ENCODE results near the gene FTO. TPM values are rescaled to one million over a fixed set of nuclear protein-coding genes. Genes with fewer than 3 reads are reported as not detected.
"Not testable (repeated sequence)": the region's sequence is repeated elsewhere in the genome, so short reads cannot be mapped to it uniquely, and the experiment has no call there.

The FTO gene
- total RNA-seq, 1 donor = 40.1 TPM

GRCh38 chr16:53849994-53850393, 146.0 kb downstream of the FTO start:
- DNase-seq (ENCODE audit: low read depth in 2 of 3, low spot score in 2 of 3) = no peak

DNA sequence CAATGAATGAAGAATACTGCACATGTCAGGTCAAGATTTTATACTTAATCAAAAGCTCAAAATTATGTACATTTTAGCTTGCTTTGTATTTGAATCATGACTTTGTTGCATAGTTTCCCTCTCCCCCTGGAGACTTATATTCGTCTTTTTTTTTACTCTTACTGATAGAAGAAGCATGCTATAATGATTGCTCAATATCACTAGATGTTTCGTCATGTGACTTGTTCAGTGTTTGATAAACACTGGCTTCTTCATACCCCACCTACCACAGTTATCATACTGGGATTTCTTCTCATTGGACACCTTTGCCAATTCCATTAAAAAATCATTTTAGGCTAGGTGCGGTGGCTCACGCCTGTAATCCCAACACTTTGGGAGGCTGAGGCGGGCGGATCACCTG, 148.7 kb downstream of the FTO start:
- DNase-seq (ENCODE audit: low read depth in 2 of 3, low spot score in 2 of 3) = no peak

- no peak for DNase-seq (ENCODE audit: low read depth in 2 of 3, low spot score in 2 of 3)
These were observed 151.1 kb downstream of the FTO start for GRCh38 chr16:53855056-53855455.

GRCh38 chr16:53855511-53855910, 151.6 kb downstream of the FTO start:
- DNase-seq (ENCODE audit: low read depth in 2 of 3, low spot score in 2 of 3) = no peak

- no peak for DNase-seq (ENCODE audit: low read depth in 2 of 3, low spot score in 2 of 3)
These were observed 156.1 kb downstream of the FTO start for GRCh38 chr16:53859995-53860540.

DNA sequence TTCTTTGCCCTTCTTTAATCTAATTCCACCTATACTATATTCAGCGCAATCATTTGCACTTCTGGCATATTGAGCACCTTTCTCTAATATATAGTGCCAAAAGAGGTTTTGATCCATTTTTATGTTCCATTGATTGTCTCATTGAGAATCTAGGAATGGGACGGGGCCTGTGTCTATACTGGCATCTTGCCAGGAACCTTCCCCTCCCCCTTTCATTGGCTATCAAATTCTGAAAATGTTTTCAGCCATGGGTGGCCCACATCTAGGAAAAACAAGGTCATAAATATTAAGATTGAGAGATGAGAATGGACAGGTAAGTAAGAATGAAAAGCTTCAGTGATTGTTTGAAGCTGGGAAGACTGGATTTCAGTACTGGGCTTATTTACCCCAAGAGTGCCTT, 159.9 kb downstream of the FTO start:
- DNase-seq (ENCODE audit: low read depth in 2 of 3, low spot score in 2 of 3) = no peak

DNA sequence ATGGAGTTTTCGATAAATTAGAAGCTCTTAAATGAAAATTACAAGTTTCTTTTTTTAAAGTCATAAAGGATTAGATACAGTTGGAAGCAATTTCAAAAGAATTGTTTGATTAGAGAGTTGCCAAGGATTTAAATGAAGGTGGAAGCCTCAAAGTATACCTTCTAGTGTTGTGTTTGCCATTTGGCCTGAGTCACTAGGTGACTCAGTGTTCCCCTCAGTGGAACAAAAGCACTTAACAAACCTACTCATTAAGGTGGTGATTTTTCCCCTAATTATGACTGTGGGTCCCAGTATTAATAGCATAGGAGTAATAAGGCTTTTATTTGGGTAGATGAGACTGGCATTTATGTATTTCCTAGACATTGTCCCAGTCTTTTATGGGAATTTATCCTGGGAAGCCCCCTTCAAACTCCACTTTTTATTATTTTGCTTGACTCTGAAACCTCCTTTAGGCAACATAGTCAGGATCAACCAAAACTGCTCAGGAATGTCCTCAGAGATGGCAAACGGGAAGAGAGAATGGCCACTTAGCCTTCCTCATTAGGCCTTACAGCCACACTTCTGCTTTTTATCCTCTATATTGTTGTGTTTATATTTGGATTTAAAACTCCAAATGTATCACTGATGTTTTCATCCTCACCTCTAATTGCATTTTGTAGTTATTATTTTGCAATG, 161.0 kb downstream of the FTO start:
- DNase-seq (ENCODE audit: low read depth in 2 of 3, low spot score in 2 of 3) = no peak

DNA sequence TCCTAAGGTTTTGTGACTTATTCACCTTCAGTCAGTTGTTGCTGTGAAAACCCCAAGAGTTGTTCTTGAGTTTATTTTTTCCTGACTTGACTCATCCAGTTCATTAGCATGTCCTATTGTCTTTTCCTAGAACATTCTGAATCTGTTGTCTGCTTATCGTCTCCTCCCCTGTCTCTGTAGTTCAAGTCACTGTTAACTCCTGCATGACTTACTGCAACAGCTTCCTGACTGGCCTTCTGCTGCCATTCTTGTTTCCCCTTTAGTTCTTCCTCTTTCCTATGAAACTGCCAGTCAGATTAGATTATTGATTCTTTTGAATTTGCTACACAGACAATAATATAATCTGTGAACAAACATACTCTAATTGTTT, 161.5 kb downstream of the FTO start:
- peak in 1 of 3 donors; percentile 3 for DNase-seq (ENCODE audit: low read depth in 2 of 3, low spot score in 2 of 3)

- DNase-seq (ENCODE audit: low read depth in 2 of 3, low spot score in 2 of 3) = no peak
These were observed 162.6 kb downstream of the FTO start for GRCh38 chr16:53866520-53866919.

- no peak for DNase-seq (ENCODE audit: low read depth in 2 of 3, low spot score in 2 of 3)
These were observed 166.9 kb downstream of the FTO start for GRCh38 chr16:53870831-53871230.

DNA sequence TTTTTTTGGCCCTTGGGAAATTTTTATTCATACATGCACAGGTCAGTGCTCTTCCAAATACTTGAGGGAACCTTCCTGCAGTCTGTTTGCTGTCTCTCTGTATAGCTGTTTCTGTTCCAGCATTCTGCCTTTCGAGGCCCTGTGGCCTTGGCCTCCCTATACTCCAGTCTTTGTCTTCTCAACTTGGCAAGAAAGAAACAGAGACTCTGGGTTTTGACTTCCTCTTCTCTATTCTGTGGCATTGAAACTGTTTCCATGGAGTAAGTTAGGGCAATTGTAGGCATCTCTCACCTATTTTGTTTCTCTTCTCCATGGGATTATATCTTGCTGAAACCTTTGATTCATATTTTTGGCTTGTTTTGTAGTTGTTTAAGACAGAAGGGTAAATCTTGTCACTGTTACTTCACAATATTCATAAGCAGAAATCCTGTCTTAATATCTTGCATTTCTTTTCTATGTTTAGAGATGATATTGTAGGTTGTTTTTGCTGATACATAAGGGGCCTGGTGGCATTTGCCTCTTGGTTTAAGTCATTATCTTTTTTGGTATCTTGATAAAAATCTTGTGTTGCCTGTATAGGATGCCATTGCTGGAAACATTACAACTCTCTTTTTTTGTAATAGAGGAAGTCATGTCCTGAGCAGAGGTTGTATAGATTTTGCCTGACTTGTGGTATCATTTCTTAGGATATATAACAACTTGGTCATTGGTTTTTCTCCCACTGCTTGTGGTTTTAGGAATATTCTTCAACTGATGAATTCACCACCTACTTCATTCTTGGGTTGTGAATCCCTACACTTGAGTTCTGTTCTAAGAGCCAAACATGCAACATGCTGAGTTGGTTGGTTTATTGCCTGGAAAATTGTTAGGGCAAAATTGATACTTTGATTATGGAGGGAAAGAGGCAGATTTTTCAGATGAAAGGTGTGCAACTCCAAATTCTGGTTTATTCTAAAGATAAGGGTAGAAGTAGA, 168.6 kb downstream of the FTO start:
- no peak for DNase-seq (ENCODE audit: low read depth in 2 of 3, low spot score in 2 of 3)

GRCh38 chr16:53876811-53877210, 172.9 kb downstream of the FTO start:
- DNase-seq (ENCODE audit: low read depth in 2 of 3, low spot score in 2 of 3) = no peak

- no peak for DNase-seq (ENCODE audit: low read depth in 2 of 3, low spot score in 2 of 3)
These were observed 174.3 kb downstream of the FTO start for GRCh38 chr16:53878216-53878615.

DNA sequence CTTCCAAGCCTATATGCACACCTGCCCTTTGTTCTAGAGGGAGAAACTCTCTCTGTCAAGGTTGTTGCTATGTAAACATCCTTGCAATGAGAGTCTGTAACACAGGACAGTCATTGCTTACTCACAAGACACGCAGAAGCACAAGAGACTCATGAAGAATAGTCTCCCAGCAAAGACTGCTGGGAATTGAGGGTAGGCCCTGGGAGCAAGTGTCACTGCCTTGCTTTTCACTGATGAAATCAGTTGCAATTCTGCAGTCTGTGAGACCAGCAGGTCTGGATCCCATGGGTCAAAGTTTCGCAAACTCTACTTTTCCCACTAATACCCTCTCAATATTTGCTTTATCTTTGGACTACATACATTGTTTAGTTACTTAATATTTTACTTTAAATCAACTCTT, 177.4 kb downstream of the FTO start:
- no peak for DNase-seq (ENCODE audit: low read depth in 2 of 3, low spot score in 2 of 3)

DNA sequence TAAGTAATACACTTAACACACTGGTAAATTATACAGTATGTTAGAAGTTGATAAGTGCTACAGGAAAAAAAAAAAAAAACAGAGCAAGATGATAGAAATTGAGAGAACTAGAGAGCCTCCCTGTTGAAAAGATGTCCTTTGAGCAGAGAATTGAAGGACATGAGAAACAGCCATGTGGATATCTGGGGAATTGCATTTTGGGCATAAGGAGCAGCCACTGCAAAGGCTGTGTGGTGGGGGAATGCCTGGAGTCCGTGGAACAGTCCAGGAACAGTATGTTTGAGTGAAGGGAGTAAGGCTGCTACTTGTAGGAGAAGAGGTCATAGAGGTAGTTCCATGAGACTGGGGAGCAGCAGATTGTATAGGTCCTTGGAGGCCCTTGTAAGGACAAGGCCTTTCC, 178.4 kb downstream of the FTO start:
- no peak for DNase-seq (ENCODE audit: low read depth in 2 of 3, low spot score in 2 of 3)

- no peak for DNase-seq (ENCODE audit: low read depth in 2 of 3, low spot score in 2 of 3)
These were observed 180.8 kb downstream of the FTO start for GRCh38 chr16:53884748-53885147.

DNA sequence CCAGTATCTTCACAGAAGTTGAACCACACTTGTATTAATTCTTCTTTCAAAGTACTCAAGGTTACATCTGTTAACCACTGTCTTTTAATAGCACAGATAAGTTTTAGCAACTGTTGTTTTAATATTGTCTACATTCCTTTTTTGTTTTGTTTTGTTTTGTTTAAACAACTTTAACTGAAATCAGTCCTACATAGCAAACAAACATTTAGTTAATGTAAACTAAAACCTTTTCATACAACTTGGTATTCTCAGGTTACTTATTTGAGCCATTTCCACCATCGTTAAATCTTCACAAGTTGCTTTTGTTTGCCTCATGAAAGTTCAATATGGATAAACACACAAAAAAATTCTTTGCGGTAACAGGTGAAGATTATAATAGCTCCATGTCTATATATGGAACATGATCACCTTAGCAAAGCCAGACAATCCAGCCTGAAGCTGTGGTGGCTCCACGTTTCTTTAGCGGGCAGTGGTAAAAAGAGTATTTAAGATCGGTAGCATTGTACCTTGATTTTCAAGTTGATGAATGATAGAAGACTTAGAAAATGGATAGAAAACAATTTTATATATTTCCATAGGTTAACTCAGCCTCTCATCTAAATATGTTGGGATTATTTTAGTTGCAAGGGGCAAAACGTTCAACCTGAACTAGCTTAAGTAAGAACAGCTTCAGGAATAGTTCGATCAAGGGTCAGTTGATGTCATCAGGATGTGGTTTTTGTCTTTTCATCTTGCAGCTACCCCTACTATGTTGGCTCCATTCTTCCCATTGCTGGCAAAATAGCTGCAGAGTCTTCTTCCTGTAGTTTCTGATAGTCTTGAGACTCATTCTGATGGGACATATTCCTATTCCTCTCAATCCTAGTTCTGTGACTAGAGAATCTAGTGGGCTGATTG, 182.8 kb downstream of the FTO start:
- no peak for DNase-seq (ENCODE audit: low read depth in 2 of 3, low spot score in 2 of 3)

DNA sequence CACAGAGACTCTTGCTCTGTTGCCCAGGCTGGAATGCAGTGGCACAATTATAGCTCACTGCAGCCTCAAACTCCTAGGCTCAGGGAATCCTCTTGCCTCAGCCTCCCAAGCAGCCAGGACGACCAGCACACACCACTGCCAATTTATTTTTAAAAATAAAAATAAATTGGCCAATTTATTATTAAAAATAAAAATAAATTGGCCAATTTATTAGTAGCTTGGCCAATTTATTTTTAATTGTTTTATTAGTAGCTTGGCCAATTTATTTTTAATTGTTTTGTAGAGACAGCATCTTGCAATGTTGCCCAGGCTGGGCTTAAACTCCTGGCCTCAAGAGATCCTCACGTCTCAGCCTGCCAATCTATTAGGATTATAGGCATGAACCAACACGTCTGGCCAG, 184.3 kb downstream of the FTO start:
- DNase-seq (ENCODE audit: low read depth in 2 of 3, low spot score in 2 of 3) = no peak

DNA sequence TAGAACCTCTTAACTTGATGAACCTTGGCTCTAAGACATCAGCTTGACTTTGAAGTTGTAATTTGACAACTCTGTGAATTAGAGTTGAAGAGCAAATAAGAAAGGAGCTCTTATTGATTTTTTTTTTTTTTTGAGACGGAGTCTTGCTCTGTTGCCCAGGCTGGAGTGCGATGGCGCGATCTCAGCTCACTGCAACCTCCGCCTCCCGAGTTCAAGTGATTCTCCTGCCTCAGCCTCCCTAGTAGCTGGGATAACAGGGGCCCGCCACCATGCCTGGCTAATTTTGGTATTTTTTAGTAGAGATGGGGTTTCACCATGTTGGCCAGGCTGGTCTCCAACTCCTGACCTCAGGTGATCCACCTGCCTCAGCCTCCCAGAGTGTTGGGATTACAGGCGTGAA, 186.9 kb downstream of the FTO start:
- DNase-seq (ENCODE audit: low read depth in 2 of 3, low spot score in 2 of 3) = not testable (repeated sequence)

DNA sequence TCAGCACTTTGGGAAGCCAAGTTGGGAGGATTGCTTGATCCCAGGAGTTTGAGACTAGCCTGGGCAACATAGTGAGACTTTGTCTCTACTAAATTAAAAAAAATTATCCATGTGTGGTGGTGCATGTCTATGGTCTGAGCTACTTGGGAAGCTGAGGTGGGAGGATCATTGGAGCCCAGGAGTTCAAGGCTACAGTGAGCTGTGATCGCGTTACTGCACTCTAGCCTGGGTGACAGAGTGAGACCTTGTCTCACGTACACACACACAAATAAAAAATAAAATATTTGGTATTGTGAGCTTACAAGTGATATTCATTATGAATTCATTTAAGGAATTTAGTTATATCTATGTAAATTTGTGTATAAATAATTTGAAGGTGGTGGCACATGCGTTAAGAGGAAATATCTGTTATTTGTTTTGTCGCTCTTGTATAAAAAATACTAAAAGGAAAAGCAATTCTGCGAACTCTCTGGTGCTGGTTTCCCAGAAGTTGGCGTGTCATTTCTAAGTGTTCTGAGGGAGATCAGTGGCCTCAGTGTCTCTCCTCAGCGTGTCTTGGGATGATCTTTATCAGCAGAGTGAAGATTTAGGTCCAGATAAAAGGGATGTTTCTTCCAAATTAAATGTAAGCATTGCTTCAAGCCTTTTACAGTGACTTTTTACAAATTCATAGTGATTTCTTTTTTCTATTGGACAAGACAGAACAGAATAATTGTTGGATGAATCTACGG, 187.6 kb downstream of the FTO start:
- DNase-seq (ENCODE audit: low read depth in 2 of 3, low spot score in 2 of 3) = no peak

All from hematopoietic multipotent progenitor cell (in vitro differentiated cells).